Measurements from ENCODE around the gene SPOP. TPM values are rescaled to one million over a fixed set of nuclear protein-coding genes. Genes with fewer than 3 reads are reported as not detected.
A peak's percentile ranks its signal among the peaks of the same experiment; 100 is the strongest.
"Not testable (repeated sequence)": the region's sequence is repeated elsewhere in the genome, so short reads cannot be mapped to it uniquely, and the experiment has no call there.

The SPOP gene
- 46.5 and 51.2 TPM in 2 replicates for total RNA-seq
- polyA plus RNA-seq: 65.7 and 77.3 TPM in 2 replicates

GRCh38 chr17:49677933-49678847 is at the start of gene SPOP:
TSS of gene SPOP (minus strand) at chr17:49678097. CDS start at chr17:49622810, 55,287 bp downstream.
- no peaks in the 10 kb centered on the region for H3K9me2 ChIP-seq (replicated peaks; ENCODE audit: insufficient read depth)
- peak within 1 kb of the TSS; percentile 91 for H3K27ac ChIP-seq
- 28% methylated on average over 30 of the region's 53 CpGs for WGBS (ENCODE audit: low lambda C conversion rate, missing lambda C conversion rate)
- H3K4me3 ChIP-seq: peak within 1 kb of the TSS; percentile 18
- peak within 1 kb of the TSS; percentile 66 for H2AFZ ChIP-seq
- no peaks in the 10 kb centered on the region for H3K9me3 ChIP-seq (ENCODE audit: low read depth)
- DNase-seq (ENCODE audit: low spot score): peak; percentile 99
- no peaks in the 10 kb centered on the region for H3K36me3 ChIP-seq (replicated peaks; ENCODE audit: insufficient read depth, low read depth)
- H3K27me3 ChIP-seq: no peaks in the 10 kb centered on the region
- peaks cover 38% of the 10 kb centered on the region for H4K20me1 ChIP-seq (ENCODE audit: insufficient read depth, poor library complexity, severe bottlenecking)
- no peak for TF ChIP-seq CTCF (IDR thresholded peaks at IDR 0.05; ENCODE audit: poor library complexity)
- TF ChIP-seq EZH2 (IDR thresholded peaks at IDR 0.05; ENCODE audit: borderline replicate concordance): no peak
- TF ChIP-seq EZH2phosphoT487 (IDR thresholded peaks at IDR 0.05; ENCODE audit: low read depth, severe bottlenecking, unreplicated experiment): no peak
- H3K4me1 ChIP-seq (ENCODE audit: insufficient read depth): peaks cover 11% of the 10 kb centered on the region
- peaks cover 40% of the 10 kb centered on the region for H3K79me2 ChIP-seq
- H3K4me2 ChIP-seq: peak within 1 kb of the TSS; percentile 86

- Histone ChIP-seq H3K27me3 (no peaks in the 10 kb centered on the region), H3K4me2 (no peak overlapping the region), H3K27ac (no peak overlapping the region), H3K9me3 (ENCODE audit: low read depth) (no peaks in the 10 kb centered on the region), H3K36me3 (replicated peaks; ENCODE audit: insufficient read depth, low read depth) (no peaks in the 10 kb centered on the region), H4K20me1 (ENCODE audit: insufficient read depth, poor library complexity, severe bottlenecking) (no peaks in the 10 kb centered on the region), H3K4me3 (no peak overlapping the region), H2AFZ (no peak overlapping the region), H3K4me1 (ENCODE audit: insufficient read depth) (peaks cover 6% of the 10 kb centered on the region), H3K79me2 (no peaks in the 10 kb centered on the region), H3K9me2 (replicated peaks; ENCODE audit: insufficient read depth) (no peaks in the 10 kb centered on the region)
- WGBS (ENCODE audit: low lambda C conversion rate, missing lambda C conversion rate): 98% methylated on average over 4 of the region's 4 CpGs
- DNase-seq (ENCODE audit: low spot score): no peak
- TF ChIP-seq EZH2phosphoT487 (IDR thresholded peaks at IDR 0.05; ENCODE audit: low read depth, severe bottlenecking, unreplicated experiment) (no peak), CTCF (IDR thresholded peaks at IDR 0.05; ENCODE audit: poor library complexity) (no peak), EZH2 (IDR thresholded peaks at IDR 0.05; ENCODE audit: borderline replicate concordance) (no peak)
These were observed 49.5 kb upstream of the SPOP start for GRCh38 chr17:49727380-49727779.

- no peak overlapping the region for H3K4me3 ChIP-seq
- H3K4me2 ChIP-seq: no peak overlapping the region
- no peaks in the 10 kb centered on the region for H3K27me3 ChIP-seq
- TF ChIP-seq CTCF (IDR thresholded peaks at IDR 0.05; ENCODE audit: poor library complexity): no peak
- TF ChIP-seq EZH2 (IDR thresholded peaks at IDR 0.05; ENCODE audit: borderline replicate concordance): no peak
- DNase-seq (ENCODE audit: low spot score): no peak
- no peaks in the 10 kb centered on the region for H3K79me2 ChIP-seq
- no peak overlapping the region for H3K27ac ChIP-seq
- H2AFZ ChIP-seq: no peak overlapping the region
- H3K9me2 ChIP-seq (replicated peaks; ENCODE audit: insufficient read depth): no peaks in the 10 kb centered on the region
- no peaks in the 10 kb centered on the region for H3K9me3 ChIP-seq (ENCODE audit: low read depth)
- H4K20me1 ChIP-seq (ENCODE audit: insufficient read depth, poor library complexity, severe bottlenecking): no peaks in the 10 kb centered on the region
- H3K36me3 ChIP-seq (replicated peaks; ENCODE audit: insufficient read depth, low read depth): no peaks in the 10 kb centered on the region
- WGBS (ENCODE audit: low lambda C conversion rate, missing lambda C conversion rate): 90% methylated on average over 7 of the region's 7 CpGs
- H3K4me1 ChIP-seq (ENCODE audit: insufficient read depth): peaks cover 6% of the 10 kb centered on the region
These were observed 47.7 kb upstream of the SPOP start for GRCh38 chr17:49725452-49726130.

- H3K27ac ChIP-seq; H3K36me3 ChIP-seq (replicated peaks; ENCODE audit: insufficient read depth, low read depth); H3K4me1 ChIP-seq (ENCODE audit: insufficient read depth); H3K9me3 ChIP-seq (ENCODE audit: low read depth); H3K9me2 ChIP-seq (replicated peaks; ENCODE audit: insufficient read depth); H2AFZ ChIP-seq; DNase-seq (ENCODE audit: low spot score); H3K27me3 ChIP-seq; H3K4me2 ChIP-seq; H3K79me2 ChIP-seq; H4K20me1 ChIP-seq (ENCODE audit: insufficient read depth, poor library complexity, severe bottlenecking); H3K4me3 ChIP-seq: not testable (repeated sequence)
- 89% methylated on average over 6 of the region's 6 CpGs for WGBS (ENCODE audit: low lambda C conversion rate, missing lambda C conversion rate)
These were observed 46.7 kb upstream of the SPOP start for GRCh38 chr17:49724552-49724951.
